Neural cell (in vitro differentiated cells): Measurements from ENCODE around the gene NUDT3.
"Not testable (repeated sequence)": the region's sequence is repeated elsewhere in the genome, so short reads cannot be mapped to it uniquely, and the experiment has no call there.

Experiments used
- CTCF ChIP-seq: fragments of 450-650 bp; IDR thresholded peaks from 2 replicates; pipeline ENCODE4 v1.5.1; 2014; ENCODE audit warnings: antibody characterized with exemption, mild to moderate bottlenecking, moderate library complexity; ENCODE audit not compliant: poor library complexity, severe bottlenecking
- EP300 ChIP-seq: fragments of 450-650 bp; conservative IDR thresholded peaks from 2 replicates; pipeline ENCODE4 v1.6.1; 2014; ENCODE audit warnings: antibody characterized with exemption, mild to moderate bottlenecking, moderate library complexity; ENCODE audit not compliant: poor library complexity, severe bottlenecking
- EZH2 ChIP-seq: fragments of 200-600, 300-800 bp; shearing (Covaris generic), sonication (generic); IDR thresholded peaks from 2 replicates; pipeline ENCODE4 v1.6.1; 2014; ENCODE audit warnings: antibody characterized with exemption, low read length, borderline replicate concordance, mild to moderate bottlenecking; ENCODE audit not compliant: insufficient read depth, poor library complexity, severe bottlenecking
- MXI1 ChIP-seq: fragments of 450-650 bp; conservative IDR thresholded peaks from 2 replicates; pipeline ENCODE4 v1.6.1; 2014; ENCODE audit warnings: antibody characterized with exemption, mild to moderate bottlenecking; ENCODE audit not compliant: poor library complexity, severe bottlenecking
- POLR2AphosphoS5 ChIP-seq: IDR thresholded peaks from 2 replicates; pipeline ENCODE4 v1.6.1; 2012
- RAD21 ChIP-seq: fragments of 450-650 bp; conservative IDR thresholded peaks from 2 replicates; pipeline ENCODE4 v1.6.1; 2014; ENCODE audit warnings: antibody characterized with exemption, mild to moderate bottlenecking, moderate library complexity
- REST ChIP-seq: IDR thresholded peaks from 2 replicates; pipeline ENCODE4 v1.6.1; 2012; ENCODE audit warnings: borderline replicate concordance
- SMC3 ChIP-seq: fragments of 450-650 bp; conservative IDR thresholded peaks from 2 replicates; pipeline ENCODE4 v1.6.1; 2014; ENCODE audit warnings: antibody characterized with exemption, mild to moderate bottlenecking, moderate library complexity; ENCODE audit not compliant: poor library complexity
- TAF1 ChIP-seq: IDR thresholded peaks from 2 replicates; pipeline ENCODE4 v1.6.1; 2012; ENCODE audit warnings: low read depth

GRCh38 chr6:34252395-34252794 is 140.1 kb downstream of the NUDT3 start:
- TF ChIP-seq REST, CTCF, RAD21, EZH2, TAF1, POLR2AphosphoS5, EP300, MXI1, SMC3: not testable (repeated sequence)
